Measurements from ENCODE around the gene RPL12.

RPL12 gene

GRCh38 chr9:127437497-127438264 lies 13.5 kb downstream of the RPL12 start:
- DNase-seq = no peak

GRCh38 chr9:127430415-127430814 lies 20.8 kb downstream of the RPL12 start:
- no peak for DNase-seq

- no peak for DNase-seq
Observed at GRCh38 chr9:127428348-127428747, 22.9 kb downstream of the RPL12 start.

GRCh38 chr9:127426756-127427155 lies 24.4 kb downstream of the RPL12 start:
- DNase-seq = no peak

GRCh38 chr9:127424676-127424999 lies 26.6 kb downstream of the RPL12 start:
- no peak for DNase-seq

GRCh38 chr9:127423934-127424675 lies 27.1 kb downstream of the RPL12 start, which contains the start of gene ZNF79:
ZNF79 (plus strand) TSS chr9:127424382; CDS start chr9:127424788, 406 bp downstream.
- DNase-seq = peak; percentile 88 to 99 (median 98)

GRCh38 chr9:127423476-127423933 lies 27.7 kb downstream of the RPL12 start:
- no peak for DNase-seq

- no peak for DNase-seq
Observed at GRCh38 chr9:127422787-127423186, 28.4 kb downstream of the RPL12 start.

- no peak for DNase-seq
Observed at GRCh38 chr9:127422133-127422782, 28.9 kb downstream of the RPL12 start.

- DNase-seq = no peak
Observed at GRCh38 chr9:127421057-127421456, 30.1 kb downstream of the RPL12 start.

GRCh38 chr9:127419348-127419747 lies 31.9 kb downstream of the RPL12 start:
- DNase-seq = no peak

- peak in 2 of 3 experiments; percentile 18 to 26 for DNase-seq
Observed at GRCh38 chr9:127418037-127418471, 33.2 kb downstream of the RPL12 start.

- DNase-seq = no peak
Observed at GRCh38 chr9:127417131-127418036, 33.8 kb downstream of the RPL12 start.

- no peak for DNase-seq
Observed at GRCh38 chr9:127415657-127416056, 35.5 kb downstream of the RPL12 start.

GRCh38 chr9:127415141-127415540 lies 36.1 kb downstream of the RPL12 start:
- no peak for DNase-seq

- no peak for DNase-seq
Observed at GRCh38 chr9:127411122-127411521, 40.1 kb downstream of the RPL12 start.

- no peak for DNase-seq
Observed at GRCh38 chr9:127407492-127407843, 43.7 kb downstream of the RPL12 start.

- DNase-seq = no peak
Observed at GRCh38 chr9:127406799-127407491, 44.3 kb downstream of the RPL12 start.

GRCh38 chr9:127405344-127406125 lies 45.7 kb downstream of the RPL12 start:
- DNase-seq = no peak

- no peak for DNase-seq
Observed at GRCh38 chr9:127404631-127405030, 46.6 kb downstream of the RPL12 start.

All from NCI-H1417 (cell line).